COLO668 (cell line): ENCODE measurements around the gene ITGB1BP1.

ENCODE experiments used
- DNase-seq: peaks from one replicate; lab custom pipeline; 2025; ENCODE audit not compliant: unreplicated experiment; lab: John Stamatoyannopoulos, UW

Gene ITGB1BP1

DNA sequence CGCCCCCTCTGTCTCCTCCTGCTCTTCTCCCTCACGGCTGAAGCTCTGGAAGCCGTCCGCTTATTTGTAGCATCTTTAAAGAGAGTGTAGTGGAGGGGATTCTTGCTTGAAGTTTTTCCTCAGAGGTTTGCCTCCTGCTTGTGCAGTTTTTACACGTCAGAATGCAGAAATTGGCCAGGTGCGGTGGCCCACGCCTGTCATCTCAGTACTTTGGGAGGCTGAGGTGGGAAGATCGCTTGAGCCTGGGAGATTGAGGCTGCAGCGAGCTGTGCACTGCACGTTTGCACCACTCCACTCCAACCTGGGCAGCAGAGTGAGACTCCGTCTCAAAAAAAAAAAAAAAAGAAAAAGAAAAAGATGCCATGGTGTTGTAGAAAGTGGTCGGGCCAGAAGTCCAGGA is 69.0 kb downstream of the ITGB1BP1 start:
- no peak for DNase-seq
